ENCODE data around the gene MEGF11.
A peak's percentile ranks its signal among the peaks of the same experiment; 100 is the strongest.
"Not testable (repeated sequence)": the region's sequence is repeated elsewhere in the genome, so short reads cannot be mapped to it uniquely, and the experiment has no call there.

MEGF11 gene

GRCh38 chr15:65869126-65869953 is 384.2 kb downstream of the MEGF11 start, which contains the start of gene RAB11A:
TSS of gene RAB11A (plus strand) at chr15:65869491. CDS start at chr15:65869586, 95 bp downstream.
- DNase-seq, result peak; percentile 94 to 97
- intact Hi-C loops (cut with DNase I; ENCODE audit: low total_unique reads), result no loop called here
- Histone ChIP-seq H3K27me3 (no peaks in the 10 kb centered on the region), H3K9me3 (no peaks in the 10 kb centered on the region), H3K4me1 (peaks cover 0 to 27% (median 5%) of the 10 kb centered on the region in 4 donors), H3K36me3 (peaks cover 0 to 3% (median 3%) of the 10 kb centered on the region in 3 donors), H3K27ac (peak within 1 kb of the TSS; percentile 91 to 95), H3K4me3 (peak within 1 kb of the TSS; percentile 69 to 89)
- TF ChIP-seq CTCF (IDR thresholded peaks at IDR 0.05), result peak; percentile 22 to 29

GRCh38 chr15:65868546-65869125 is 384.9 kb downstream of the MEGF11 start:
- H3K4me1 ChIP-seq, result peaks cover 0 to 26% (median 5%) of the 10 kb centered on the region in 4 donors
- no peak for TF ChIP-seq CTCF (IDR thresholded peaks at IDR 0.05)
- intact Hi-C loops (cut with DNase I; ENCODE audit: low total_unique reads), result no loop called here
- H3K27ac ChIP-seq, result peak overlapping the region; percentile 91 to 95
- H3K36me3 ChIP-seq, result no peaks in the 10 kb centered on the region
- peak overlapping the region; percentile 69 to 89 for H3K4me3 ChIP-seq
- no peaks in the 10 kb centered on the region for H3K27me3 ChIP-seq
- H3K9me3 ChIP-seq, result no peaks in the 10 kb centered on the region
- no peak for DNase-seq

- intact Hi-C loops (cut with DNase I; ENCODE audit: low total_unique reads); H3K9me3 ChIP-seq; H3K36me3 ChIP-seq; H3K27me3 ChIP-seq; DNase-seq; H3K4me3 ChIP-seq; H3K27ac ChIP-seq: not testable (repeated sequence)
- H3K4me1 ChIP-seq, result peaks cover 0 to 19% (median 5%) of the 10 kb centered on the region in 4 donors
Observed at GRCh38 chr15:65867933-65868332, 385.6 kb downstream of the MEGF11 start.

- DNase-seq, result no peak
- Histone ChIP-seq H3K4me1 (peaks cover 0 to 13% (median 5%) of the 10 kb centered on the region in 4 donors), H3K27me3 (no peaks in the 10 kb centered on the region), H3K27ac (no peak overlapping the region), H3K36me3 (no peaks in the 10 kb centered on the region), H3K4me3 (no peak overlapping the region), H3K9me3 (no peaks in the 10 kb centered on the region)
- intact Hi-C loops (cut with DNase I; ENCODE audit: low total_unique reads), result no loop called here
- TF ChIP-seq CTCF (IDR thresholded peaks at IDR 0.05), result no peak
Observed at GRCh38 chr15:65867244-65867643, 386.3 kb downstream of the MEGF11 start.

- H3K9me3 ChIP-seq, result no peaks in the 10 kb centered on the region
- no peaks in the 10 kb centered on the region for H3K4me1 ChIP-seq
- TF ChIP-seq CTCF (IDR thresholded peaks at IDR 0.05), result no peak
- H3K4me3 ChIP-seq, result no peak overlapping the region
- no peaks in the 10 kb centered on the region for H3K36me3 ChIP-seq
- no peaks in the 10 kb centered on the region for H3K27me3 ChIP-seq
- intact Hi-C loops (cut with DNase I; ENCODE audit: low total_unique reads), result no loop called here
- no peak overlapping the region for H3K27ac ChIP-seq
- no peak for DNase-seq
Observed at GRCh38 chr15:65863106-65863505, 390.4 kb downstream of the MEGF11 start.

GRCh38 chr15:65862682-65863081 is 390.9 kb downstream of the MEGF11 start:
- no peak overlapping the region for H3K4me3 ChIP-seq
- H3K36me3 ChIP-seq, result no peaks in the 10 kb centered on the region
- no peak overlapping the region for H3K27ac ChIP-seq
- no peaks in the 10 kb centered on the region for H3K9me3 ChIP-seq
- H3K4me1 ChIP-seq, result no peaks in the 10 kb centered on the region
- no peak for TF ChIP-seq CTCF (IDR thresholded peaks at IDR 0.05)
- intact Hi-C loops (cut with DNase I; ENCODE audit: low total_unique reads), result no loop called here
- H3K27me3 ChIP-seq, result no peaks in the 10 kb centered on the region
- DNase-seq, result no peak

Data from tibial artery (tissue), 4 donors.